HepG2 (cell line): ENCODE measurements around the gene MATN1. TPM values are rescaled to one million over a fixed set of nuclear protein-coding genes. Genes with fewer than 3 reads are reported as not detected.
"Not testable (repeated sequence)": the region's sequence is repeated elsewhere in the genome, so short reads cannot be mapped to it uniquely, and the experiment has no call there.

Source experiments
- ATAC-seq: fragments of 200-7000 bp; cut with Tn5 transposase; 3 replicates; pipeline ENCODE4 v1.9.1; 2020; ENCODE audit warnings: mild to moderate bottlenecking, moderate library complexity
- BruUV-seq: library from RNA; stranded (reverse); fragments of 400-500 nt; replicated peaks from 2 replicates; lab custom pipeline; 2021; lab: Mats Ljungman, UMichigan
- CTCF ChIA-PET: fragments of 300-600 bp; formaldehyde crosslinking; extraction: SDS; loops from one replicate; lab custom pipeline; 2021; ENCODE audit warnings: low total read pairs, inconsistent platforms, low intra/inter-chr PET ratio; lab: Yijun Ruan, JAX
- POLR2A ChIA-PET: fragments of 350-600 bp; sonication (Branson Sonifier 250); formaldehyde crosslinking; loops from one replicate; lab custom pipeline; 2020; ENCODE audit warnings: antibody characterized with exemption, inconsistent platforms; lab: Yijun Ruan, JAX
- DNase-seq: peaks from one replicate; pipeline ENCODE4 v3.0.0-alpha.2; 2015; ENCODE audit warnings: low spot score
- FAIRE-seq: peaks from 3 replicates; lab custom pipeline; 2011; peaks lifted over from hg19 to GRCh38; lab: Jason Lieb, UNC
- H2AFZ ChIP-seq: one replicate; pipeline ENCODE4 v1.6.1; 2011; ENCODE audit warnings: low read length, inconsistent platforms
- H3K27ac ChIP-seq: fragments of 300-600 bp; 3 replicates; pipeline ENCODE4 v1.8.0; 2011; ENCODE audit warnings: mixed run types, mild to moderate bottlenecking, mixed read lengths, low read length, inconsistent platforms; ENCODE audit not compliant: insufficient read depth; ENCODE audit errors: extremely low read length
- H3K27me3 ChIP-seq, 2 experiments: fragments of 200-600 bp in 1 of 2; 2 replicates in 1 of 2; 3 replicates in 1 of 2; pipeline versions ENCODE4 v1.6.0 to v1.8.0; 2011; ENCODE audit warnings: low read length in 2 of 2, mild to moderate bottlenecking in 2 of 2, moderate library complexity in 2 of 2, inconsistent platforms in 1 of 2; ENCODE audit not compliant: insufficient read depth in 2 of 2, control insufficient read depth in 1 of 2
- H3K36me3 ChIP-seq, 2 experiments: fragments of 200-600 bp in 1 of 2; replicated peaks in 1 of 2; 2 replicates in 1 of 2; 3 replicates in 1 of 2; pipeline versions ENCODE4 v1.5.1 to v1.8.0; 2011; ENCODE audit warnings: low read length in 2 of 2, inconsistent platforms in 1 of 2; ENCODE audit not compliant: insufficient read depth in 2 of 2, control insufficient read depth in 1 of 2
- H3K4me1 ChIP-seq: 2 replicates; pipeline ENCODE4 v1.5.1; 2012; ENCODE audit warnings: low read length, inconsistent platforms; ENCODE audit not compliant: insufficient read depth
- H3K4me2 ChIP-seq: 2 replicates; pipeline ENCODE4 v1.6.0; 2011; ENCODE audit warnings: low read depth, low read length, inconsistent platforms
- H3K4me3 ChIP-seq, 3 experiments: fragments of 200-600 bp in 1 of 3; sonication (generic), shearing (Covaris generic) in 1 of 3; replicated peaks in 1 of 3; 2 replicates each; pipeline ENCODE4 v1.5.1; 2011 to 2016; ENCODE audit warnings: low read length in 3 of 3, inconsistent platforms in 2 of 3, low read depth in 2 of 3, mild to moderate bottlenecking in 2 of 3, control low read depth in 1 of 3, mixed read lengths in 1 of 3; ENCODE audit not compliant: insufficient read depth in 1 of 3
- H3K79me2 ChIP-seq: one replicate; pipeline ENCODE4 v1.6.1; 2011; ENCODE audit warnings: low read length, inconsistent platforms; ENCODE audit not compliant: insufficient read depth
- H3K9ac ChIP-seq: 2 replicates; pipeline ENCODE4 v1.6.0; 2011; ENCODE audit warnings: mild to moderate bottlenecking, low read depth, low read length, inconsistent platforms; ENCODE audit not compliant: insufficient read depth
- H3K9me3 ChIP-seq: 2 replicates; pipeline ENCODE4 v1.5.1; 2012; ENCODE audit warnings: mild to moderate bottlenecking, low read length
- H4K20me1 ChIP-seq: 2 replicates; pipeline ENCODE4 v1.6.0; 2011; ENCODE audit warnings: inconsistent platforms, mild to moderate bottlenecking, low read length, moderate library complexity; ENCODE audit not compliant: insufficient read depth
- AFF4 ChIP-seq: sonication (generic); formaldehyde crosslinking; IDR thresholded peaks from 2 replicates; pipeline ENCODE4 v1.4.0; 2020; ENCODE audit warnings: missing genetic modification reagents
- WGBS: methylation state at CpG from one replicate; pipeline ENCODE4 v1.1.6; 2017; ENCODE audit warnings: low lambda C conversion rate; 5-methylcytosine and 5-hydroxymethylcytosine counted together
- in situ Hi-C: cut with HindIII; loops from 2 replicates; pipeline ENCODE4 v1.10.0; 2017; ENCODE audit warnings: low pct_unique_long_range_greater_than_20kb; ENCODE audit not compliant: extremely low pct_ligation_motif_present
- intact Hi-C: fragments of 100-400 bp; cut with micrococcal nuclease; formaldehyde crosslinking; loops from one replicate; pipeline ENCODE4 v1.10.0; 2022; ENCODE audit not compliant: unreplicated experiment
- polyA plus RNA-seq, 8 experiments: library from polyadenylated mRNA; depleted of rRNA in 3 of 8; stranded (reverse) in 7 of 8; unstranded in 1 of 8; fragments of >200 nt; fragmentation: Illumina TruSeq in 4 of 8; extraction: Trizol in 4 of 8; gene quantifications; 2 replicates each; pipeline versions ENCODE4 v1.2.1 to v1.2.3, GENCODE V29; 2011 to 2016; ENCODE audit warnings: low read depth in 4 of 8, missing spikeins in 1 of 8, mixed read lengths in 1 of 8; ENCODE audit not compliant: insufficient read depth in 1 of 8
- total RNA-seq, 5 experiments: library from RNA; depleted of rRNA; stranded (reverse); fragments of >200 nt; fragmentation: Illumina TruSeq; extraction: Trizol; gene quantifications; 2 replicates each; pipeline ENCODE4 v1.2.3, GENCODE V29; 2016; ENCODE audit warnings: low read depth in 1 of 5

MATN1 gene
- total and polyA plus RNA-seq, 2 of the 13 experiments (the other 11 are each of a cell fraction or from before 2014, with no cell fraction given) = 0.04 to 0.05 TPM

- no peak for TF ChIP-seq AFF4
These were observed 44.9 kb upstream of the MATN1 start (continued) for GRCh38 chr1:30768159-30768829.

GRCh38 chr1:30766948-30767347, 43.6 kb upstream of the MATN1 start:
- H3K27ac ChIP-seq, BruUV-seq, CTCF ChIA-PET, H3K79me2 ChIP-seq, intact Hi-C loops, H3K4me3 ChIP-seq, H3K4me2 ChIP-seq, ATAC-seq, H3K9ac ChIP-seq, POLR2A ChIA-PET, FAIRE-seq, H2AFZ ChIP-seq, H4K20me1 ChIP-seq, H3K36me3 ChIP-seq, H3K9me3 ChIP-seq, DNase-seq, in situ Hi-C loops: not testable (repeated sequence)
- Histone ChIP-seq H3K27me3 (peaks cover 0 to 14% of the 10 kb centered on the region in 2 experiments; a peak in 2 of 5 replicates), H3K4me1 (peaks cover 24% of the 10 kb centered on the region)
- WGBS = 35% methylated on average over 8 of the region's 8 CpGs
